Kidney (tissue), 14 donors: Measurements from ENCODE around the gene MZF1. TPM values are rescaled to one million over a fixed set of nuclear protein-coding genes. Genes with fewer than 3 reads are reported as not detected.
A peak's percentile ranks its signal among the peaks of the same experiment; 100 is the strongest.

Experiments used
- DNase-seq, 5 donors: peaks; one replicate each; pipeline ENCODE4 v3.0.0-alpha.2; 2013 to 2020
- FAIRE-seq: peaks from 2 replicates; lab custom pipeline; 2012; peaks lifted over from hg19 to GRCh38; lab: Jason Lieb, UNC
- H3K27ac ChIP-seq, 2 donors: one replicate each; pipeline ENCODE4 v1.7.0; 2013; ENCODE audit warnings: low read depth in 2 of 2, low read length in 2 of 2, inconsistent platforms in 1 of 2
- H3K27me3 ChIP-seq: one replicate; pipeline ENCODE4 v1.7.1; 2013; ENCODE audit warnings: low read length, inconsistent platforms; ENCODE audit not compliant: control insufficient read depth, insufficient read depth
- H3K36me3 ChIP-seq, 3 donors: one replicate each; pipeline versions ENCODE4 v1.7.0 to v1.7.1; 2013; ENCODE audit warnings: low read length in 3 of 3, control low read depth in 1 of 3, inconsistent platforms in 1 of 3; ENCODE audit not compliant: insufficient read depth in 3 of 3, control insufficient read depth in 2 of 3
- H3K4me1 ChIP-seq, 3 donors: one replicate each; pipeline versions ENCODE4 v1.7.0 to v1.7.1; 2013; ENCODE audit warnings: low read length in 3 of 3, inconsistent platforms in 1 of 3, low read depth in 1 of 3; ENCODE audit not compliant: control insufficient read depth in 2 of 3, insufficient read depth in 2 of 3
- H3K4me3 ChIP-seq, 3 donors: one replicate each; pipeline versions ENCODE4 v1.7.0 to v1.8.1; 2013; ENCODE audit warnings: low read length in 3 of 3, control low read depth in 1 of 3, inconsistent platforms in 1 of 3
- H3K9ac ChIP-seq, 3 donors: one replicate each; pipeline versions ENCODE4 v1.7.0 to v1.7.1; 2013; ENCODE audit warnings: low read length in 3 of 3, control low read depth in 1 of 3, inconsistent platforms in 1 of 3
- H3K9me3 ChIP-seq, 3 donors: one replicate each; pipeline versions ENCODE4 v1.7.0 to v1.7.1; 2013; ENCODE audit warnings: low read length in 3 of 3, control low read depth in 1 of 3, inconsistent platforms in 1 of 3; ENCODE audit not compliant: control insufficient read depth in 2 of 3, insufficient read depth in 1 of 3
- intact Hi-C: fragments of 100-400 bp; cut with DNase I; formaldehyde crosslinking; loops from one replicate; pipeline ENCODE4 v1.11.1; 2022
- polyA plus RNA-seq: library from polyadenylated mRNA; stranded (reverse); fragments of 350-450 nt; fragmentation: Illumina TruSeq; extraction: RNeasy Lipid Tissue Mini Kit (QIAGEN cat#74804); gene quantifications from one replicate; pipeline ENCODE4 v1.2.3, GENCODE V29; 2014; ENCODE audit warnings: low read depth, low replicate concordance; ENCODE audit not compliant: insufficient read depth
- total RNA-seq: library from RNA; stranded (reverse); fragmentation: NEBNext Ultra II Directional; extraction: Animal tissue kit (Norgen Biotek cat#: 25700); gene quantifications from one replicate; pipeline ENCODE4 v1.2.1, GENCODE V29; 2021
- TF ChIP-seq, protein P1 (sequence below): IDR thresholded peaks from 3 replicates; pipeline ENCODE4 v1.5.1; 2012; ENCODE audit warnings: mild to moderate bottlenecking, moderate library complexity, borderline replicate concordance; ENCODE audit not compliant: insufficient read depth; ENCODE audit errors: extremely low read depth
- donor health status: control.
- donor health status: control.
- donor health status: control.
- donor health status: control.
- donor health status: control.
- donor health status: DM: yes; HTN: yes; CAD: no.
- donor health status: Normal renal cell carcinoma (clear cell type).

Gene MZF1
- total and polyA plus RNA-seq, 2 donors from 2014 or later = 12.9 to 38.6 TPM

DNA sequence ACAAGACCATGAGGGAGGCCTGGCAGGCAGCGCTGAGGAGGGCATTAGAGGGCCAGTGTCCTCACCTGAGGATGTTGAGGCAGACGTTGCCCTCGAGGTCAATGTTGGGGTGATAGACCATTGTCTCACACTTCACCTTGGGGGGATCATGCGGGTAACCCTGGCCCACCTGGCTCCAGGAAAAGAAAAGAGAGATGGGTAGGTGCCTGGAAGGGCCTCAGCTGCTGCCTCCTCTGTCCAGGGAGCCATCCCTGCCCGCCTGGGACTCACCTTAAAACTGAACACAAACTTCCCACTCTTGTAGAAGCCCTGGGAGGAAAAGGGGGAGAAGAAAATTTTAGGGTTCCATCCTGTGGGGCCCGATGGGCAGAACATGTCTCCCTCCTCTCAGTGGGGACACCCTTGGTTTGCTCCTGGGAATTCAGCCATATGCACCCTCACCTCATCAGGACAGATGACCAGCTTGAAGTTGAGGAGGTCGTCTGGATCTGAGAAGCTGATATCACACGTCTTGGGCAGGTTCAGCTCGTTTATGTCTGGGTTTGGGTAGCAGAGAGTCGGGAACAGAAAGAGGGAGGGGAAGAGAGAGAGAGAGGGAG lies 16.4 kb downstream of the MZF1 start:
- TF ChIP-seq, protein P1, sequence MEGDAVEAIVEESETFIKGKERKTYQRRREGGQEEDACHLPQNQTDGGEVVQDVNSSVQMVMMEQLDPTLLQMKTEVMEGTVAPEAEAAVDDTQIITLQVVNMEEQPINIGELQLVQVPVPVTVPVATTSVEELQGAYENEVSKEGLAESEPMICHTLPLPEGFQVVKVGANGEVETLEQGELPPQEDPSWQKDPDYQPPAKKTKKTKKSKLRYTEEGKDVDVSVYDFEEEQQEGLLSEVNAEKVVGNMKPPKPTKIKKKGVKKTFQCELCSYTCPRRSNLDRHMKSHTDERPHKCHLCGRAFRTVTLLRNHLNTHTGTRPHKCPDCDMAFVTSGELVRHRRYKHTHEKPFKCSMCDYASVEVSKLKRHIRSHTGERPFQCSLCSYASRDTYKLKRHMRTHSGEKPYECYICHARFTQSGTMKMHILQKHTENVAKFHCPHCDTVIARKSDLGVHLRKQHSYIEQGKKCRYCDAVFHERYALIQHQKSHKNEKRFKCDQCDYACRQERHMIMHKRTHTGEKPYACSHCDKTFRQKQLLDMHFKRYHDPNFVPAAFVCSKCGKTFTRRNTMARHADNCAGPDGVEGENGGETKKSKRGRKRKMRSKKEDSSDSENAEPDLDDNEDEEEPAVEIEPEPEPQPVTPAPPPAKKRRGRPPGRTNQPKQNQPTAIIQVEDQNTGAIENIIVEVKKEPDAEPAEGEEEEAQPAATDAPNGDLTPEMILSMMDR = no peak
- peaks cover 2 to 22% (median 16%) of the 10 kb centered on the region in 3 donors for H3K36me3 ChIP-seq
- intact Hi-C loops = no loop called here
- H3K9me3 ChIP-seq = no peaks in the 10 kb centered on the region
- FAIRE-seq = no peak
- no peaks in the 10 kb centered on the region for H3K27me3 ChIP-seq
- peak overlapping the region in 2 of 3 donors; percentile 81 to 99 for H3K9ac ChIP-seq
- peak overlapping the region in 1 of 2 donors; percentile 12 for H3K27ac ChIP-seq
- H3K4me3 ChIP-seq = peak overlapping the region in 2 of 3 donors; percentile 91 to 93
- peaks cover 3 to 40% (median 23%) of the 10 kb centered on the region in 3 donors for H3K4me1 ChIP-seq
- DNase-seq = peak in 1 of 5 donors; percentile 37

DNA sequence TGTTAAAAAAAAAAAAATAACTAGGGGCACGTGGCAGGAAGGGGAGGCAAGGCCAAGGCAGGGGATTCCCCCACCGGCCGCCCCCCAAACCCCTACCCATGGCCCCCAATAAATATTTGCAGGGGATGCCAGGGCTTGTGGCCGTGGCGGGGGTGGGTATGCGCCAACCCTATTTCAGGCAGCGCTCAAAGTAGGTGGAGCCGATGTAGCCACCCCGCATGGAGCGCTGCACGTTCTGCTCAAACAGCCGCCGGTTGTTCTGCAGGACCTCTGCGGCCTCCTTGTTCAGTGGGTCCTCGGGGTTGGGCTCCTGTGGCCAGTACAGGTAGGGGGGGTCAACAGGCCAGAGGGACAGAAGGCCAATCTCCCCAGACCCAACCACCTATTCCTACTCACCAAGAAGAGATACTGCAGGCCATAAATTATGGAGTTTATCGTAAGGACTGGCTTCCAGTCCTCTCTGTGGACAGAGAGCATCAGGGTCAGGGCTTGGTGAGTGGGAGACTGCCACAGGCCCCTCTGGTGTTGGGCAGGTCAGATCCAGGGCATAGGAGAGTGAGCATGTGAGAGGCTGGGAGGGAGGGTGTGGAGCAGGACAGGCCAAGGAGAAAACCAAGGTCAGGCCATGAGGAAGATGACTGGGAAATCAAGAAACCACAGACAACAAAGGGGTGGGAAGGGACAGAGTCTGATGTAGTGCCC lies 17.1 kb downstream of the MZF1 start:
- no peak overlapping the region for H3K4me3 ChIP-seq
- TF ChIP-seq, protein P1 = no peak
- intact Hi-C loops = no loop called here
- peaks cover 3 to 28% (median 20%) of the 10 kb centered on the region in 3 donors for H3K36me3 ChIP-seq
- no peaks in the 10 kb centered on the region for H3K27me3 ChIP-seq
- peaks cover 3 to 38% (median 21%) of the 10 kb centered on the region in 3 donors for H3K4me1 ChIP-seq
- no peak for FAIRE-seq
- H3K9ac ChIP-seq = peak overlapping the region in 1 of 3 donors; percentile 99
- DNase-seq = peak in 2 of 5 donors; percentile 72 to 81
- no peak overlapping the region for H3K27ac ChIP-seq
- H3K9me3 ChIP-seq = no peaks in the 10 kb centered on the region

DNA sequence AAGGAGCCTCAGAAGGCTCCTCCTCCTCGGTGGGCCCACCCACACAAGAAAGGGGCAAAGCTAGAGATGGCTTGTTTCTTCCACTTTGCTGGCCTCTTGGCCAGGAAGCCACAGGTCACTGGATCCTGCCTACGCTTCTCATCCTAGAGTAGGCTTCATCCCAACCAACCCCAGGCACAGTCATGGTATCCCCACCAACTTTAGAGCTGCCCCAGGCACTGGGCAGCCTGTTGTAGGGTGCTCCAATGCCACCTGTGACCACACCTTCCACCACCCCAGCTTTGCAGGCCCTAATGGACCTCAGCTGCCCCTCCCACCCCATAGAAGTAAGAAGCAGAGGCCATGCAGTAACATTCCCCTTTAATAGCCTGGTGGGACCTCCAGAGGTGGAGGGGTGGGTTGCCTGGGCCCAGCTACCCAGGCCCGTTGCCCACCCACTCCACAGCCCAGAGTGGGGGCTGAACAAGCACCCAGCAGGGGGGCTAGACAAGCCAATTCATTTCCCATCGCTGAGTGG lies 17.7 kb downstream of the MZF1 start:
- TF ChIP-seq, protein P1 = no peak
- Histone ChIP-seq H3K36me3 (peaks cover 7 to 35% (median 26%) of the 10 kb centered on the region in 3 donors), H3K27ac (peak overlapping the region; percentile 95 to 97), H3K4me1 (peaks cover 3 to 38% (median 21%) of the 10 kb centered on the region in 3 donors), H3K4me3 (peak overlapping the region; percentile 32 to 98 (median 66)), H3K9ac (peak overlapping the region; percentile 4 to 99 (median 47)), H3K27me3 (no peaks in the 10 kb centered on the region), H3K9me3 (no peaks in the 10 kb centered on the region)
- DNase-seq (peak in 1 of 5 donors; percentile 67), FAIRE-seq (no peak)
- intact Hi-C loops = no loop called here
